ENCODE results near the gene FOXN4.

Gene FOXN4

GRCh38 chr12:109274381-109274780, 34.7 kb downstream of the FOXN4 start:
- Histone ChIP-seq H3K27ac (no peak overlapping the region), H4K20me1 (ENCODE audit: insufficient read depth) (no peaks in the 10 kb centered on the region), H3K27me3 (ENCODE audit: insufficient read depth, low read depth) (no peaks in the 10 kb centered on the region), H3K4me3 (IDR thresholded peaks at IDR 0.05; ENCODE audit: insufficient read depth, low read depth, low read length) (no peak overlapping the region), H3K4me1 (ENCODE audit: low read depth, poor library complexity, severe bottlenecking) (no peaks in the 10 kb centered on the region), H3K4me2 (no peak overlapping the region), H3K79me2 (ENCODE audit: insufficient read depth, low read depth) (no peaks in the 10 kb centered on the region), H2AFZ (ENCODE audit: low read depth) (no peak overlapping the region), H3K36me3 (ENCODE audit: insufficient read depth) (no peaks in the 10 kb centered on the region), H3K9ac (no peak overlapping the region)
- no peak for TF ChIP-seq CTCF (conservative IDR thresholded peaks at IDR 0.05; ENCODE audit: low read depth, low read length)

GRCh38 chr12:109273354-109273753, 35.7 kb downstream of the FOXN4 start:
- no peaks in the 10 kb centered on the region for H3K27me3 ChIP-seq (ENCODE audit: insufficient read depth, low read depth)
- no peaks in the 10 kb centered on the region for H3K36me3 ChIP-seq (ENCODE audit: insufficient read depth)
- H3K9ac ChIP-seq: no peak overlapping the region
- no peaks in the 10 kb centered on the region for H3K79me2 ChIP-seq (ENCODE audit: insufficient read depth, low read depth)
- no peaks in the 10 kb centered on the region for H3K4me1 ChIP-seq (ENCODE audit: low read depth, poor library complexity, severe bottlenecking)
- H2AFZ ChIP-seq (ENCODE audit: low read depth): no peak overlapping the region
- TF ChIP-seq CTCF (conservative IDR thresholded peaks at IDR 0.05; ENCODE audit: low read depth, low read length): no peak
- H3K4me2 ChIP-seq: no peak overlapping the region
- no peak overlapping the region for H3K27ac ChIP-seq
- H3K4me3 ChIP-seq (IDR thresholded peaks at IDR 0.05; ENCODE audit: insufficient read depth, low read depth, low read length): no peak overlapping the region
- H4K20me1 ChIP-seq (ENCODE audit: insufficient read depth): no peaks in the 10 kb centered on the region

DNA sequence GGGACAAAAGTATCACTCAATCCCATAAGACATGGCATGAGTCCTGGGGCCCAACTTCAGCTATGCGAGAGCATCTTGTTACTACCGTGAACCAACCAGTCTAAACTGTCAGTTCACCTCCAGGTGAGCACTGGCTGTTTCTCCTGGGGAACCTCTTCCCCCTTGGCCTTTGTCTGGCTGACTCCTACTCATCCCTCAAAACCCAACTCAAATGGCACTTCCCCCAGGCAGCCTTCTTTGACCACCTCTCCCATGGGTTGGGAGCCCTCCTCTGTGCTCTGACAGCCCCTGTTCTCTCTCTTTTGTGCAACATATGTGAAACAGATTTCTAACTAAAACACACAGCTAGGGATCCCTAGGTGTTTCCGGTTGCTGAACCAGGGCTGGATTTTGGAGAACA, 37.7 kb downstream of the FOXN4 start:
- H3K4me1 ChIP-seq (ENCODE audit: low read depth, poor library complexity, severe bottlenecking): no peaks in the 10 kb centered on the region
- H3K27ac ChIP-seq: no peak overlapping the region
- H3K4me3 ChIP-seq (IDR thresholded peaks at IDR 0.05; ENCODE audit: insufficient read depth, low read depth, low read length): no peak overlapping the region
- H2AFZ ChIP-seq (ENCODE audit: low read depth): no peak overlapping the region
- no peaks in the 10 kb centered on the region for H4K20me1 ChIP-seq (ENCODE audit: insufficient read depth)
- no peak overlapping the region for H3K9ac ChIP-seq
- H3K27me3 ChIP-seq (ENCODE audit: insufficient read depth, low read depth): no peaks in the 10 kb centered on the region
- H3K79me2 ChIP-seq (ENCODE audit: insufficient read depth, low read depth): no peaks in the 10 kb centered on the region
- H3K4me2 ChIP-seq: no peak overlapping the region
- no peak for TF ChIP-seq CTCF (conservative IDR thresholded peaks at IDR 0.05; ENCODE audit: low read depth, low read length)
- no peaks in the 10 kb centered on the region for H3K36me3 ChIP-seq (ENCODE audit: insufficient read depth)

- Histone ChIP-seq H3K79me2 (ENCODE audit: insufficient read depth, low read depth) (no peaks in the 10 kb centered on the region), H4K20me1 (ENCODE audit: insufficient read depth) (no peaks in the 10 kb centered on the region), H3K27ac (no peak overlapping the region), H3K27me3 (ENCODE audit: insufficient read depth, low read depth) (no peaks in the 10 kb centered on the region), H3K36me3 (ENCODE audit: insufficient read depth) (no peaks in the 10 kb centered on the region), H3K4me1 (ENCODE audit: low read depth, poor library complexity, severe bottlenecking) (no peaks in the 10 kb centered on the region), H3K4me2 (no peak overlapping the region), H2AFZ (ENCODE audit: low read depth) (no peak overlapping the region), H3K4me3 (IDR thresholded peaks at IDR 0.05; ENCODE audit: insufficient read depth, low read depth, low read length) (no peak overlapping the region), H3K9ac (no peak overlapping the region)
- no peak for TF ChIP-seq CTCF (conservative IDR thresholded peaks at IDR 0.05; ENCODE audit: low read depth, low read length)
These were observed 38.6 kb downstream of the FOXN4 start for GRCh38 chr12:109270494-109270893.

DNA sequence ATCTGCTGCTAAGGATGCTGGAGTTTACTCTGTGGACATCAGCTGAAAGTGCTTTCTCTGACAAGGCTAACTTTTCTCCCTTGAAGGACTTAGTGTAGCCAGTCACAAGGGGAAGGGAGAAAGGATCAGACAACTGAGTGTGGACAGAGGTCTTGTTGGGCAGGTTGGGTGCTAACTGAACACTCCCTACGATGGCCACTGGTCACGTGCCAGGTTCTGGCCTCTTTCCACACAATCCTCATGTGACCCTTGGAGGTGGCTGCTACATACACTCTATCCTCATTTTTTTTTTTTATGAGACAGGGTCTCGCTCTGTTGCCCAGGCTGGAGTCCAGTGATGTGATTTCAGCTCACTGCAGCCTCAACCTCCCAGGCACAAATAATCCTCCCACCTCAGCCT, 39.7 kb downstream of the FOXN4 start:
- Histone ChIP-seq H3K79me2 (ENCODE audit: insufficient read depth, low read depth) (no peaks in the 10 kb centered on the region), H3K4me2 (no peak overlapping the region), H3K36me3 (ENCODE audit: insufficient read depth) (no peaks in the 10 kb centered on the region), H3K4me1 (ENCODE audit: low read depth, poor library complexity, severe bottlenecking) (no peaks in the 10 kb centered on the region), H3K4me3 (IDR thresholded peaks at IDR 0.05; ENCODE audit: insufficient read depth, low read depth, low read length) (no peak overlapping the region), H4K20me1 (ENCODE audit: insufficient read depth) (no peaks in the 10 kb centered on the region), H3K27ac (no peak overlapping the region), H3K27me3 (ENCODE audit: insufficient read depth, low read depth) (no peaks in the 10 kb centered on the region), H2AFZ (ENCODE audit: low read depth) (no peak overlapping the region), H3K9ac (no peak overlapping the region)
- no peak for TF ChIP-seq CTCF (conservative IDR thresholded peaks at IDR 0.05; ENCODE audit: low read depth, low read length)
